Adrenal gland (tissue), 5 donors: ENCODE data around the gene KRTAP10-8.

ENCODE experiments used
- POLR2A ChIP-seq, 2 donors: fragments of 450-650 bp; IDR thresholded peaks; one replicate each; pipeline ENCODE4 v1.6.1; 2017; ENCODE audit warnings: antibody characterized with exemption in 2 of 2, mild to moderate bottlenecking in 2 of 2, moderate library complexity in 1 of 2
- TF ChIP-seq, protein P1 (sequence below), 6 experiments: fragments of 450-650 bp in 4 of 6; fragments of 200-600 bp in 2 of 6; sonication (generic) in 1 of 6; IDR thresholded peaks; 1 replicate in 5 of 6; 2 replicates in 1 of 6; pipeline versions ENCODE4 v1.5.1 to v1.8.0; 2016 to 2021; ENCODE audit warnings: antibody characterized with exemption in 6 of 6, mild to moderate bottlenecking in 2 of 6, moderate library complexity in 1 of 6
- donor health status: DM: no; HTN: no; CAD: no.

DNA sequence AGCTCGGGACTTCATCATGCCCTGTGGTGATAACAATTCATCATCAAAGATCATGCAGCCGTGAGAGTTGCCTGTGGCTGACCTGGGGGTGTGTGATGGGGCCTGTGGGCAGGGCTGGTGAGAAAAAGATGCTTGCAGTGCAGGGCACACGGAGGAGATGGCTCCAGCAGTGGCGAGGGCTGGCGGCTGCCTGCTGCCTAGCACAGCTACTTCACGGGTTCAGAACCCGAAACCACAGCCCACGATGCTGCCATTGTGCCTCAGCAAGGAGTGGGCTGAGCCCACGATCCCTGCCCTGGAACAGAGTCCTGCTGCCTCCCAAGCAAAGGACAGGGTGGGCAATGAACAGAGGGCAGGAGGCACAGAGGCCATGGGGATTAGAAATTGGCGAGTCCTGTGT, 14.4 kb downstream of the KRTAP10-8 start:
- TF ChIP-seq POLR2A (IDR thresholded peaks at IDR 0.05), result no peak
- TF ChIP-seq, protein P1, sequence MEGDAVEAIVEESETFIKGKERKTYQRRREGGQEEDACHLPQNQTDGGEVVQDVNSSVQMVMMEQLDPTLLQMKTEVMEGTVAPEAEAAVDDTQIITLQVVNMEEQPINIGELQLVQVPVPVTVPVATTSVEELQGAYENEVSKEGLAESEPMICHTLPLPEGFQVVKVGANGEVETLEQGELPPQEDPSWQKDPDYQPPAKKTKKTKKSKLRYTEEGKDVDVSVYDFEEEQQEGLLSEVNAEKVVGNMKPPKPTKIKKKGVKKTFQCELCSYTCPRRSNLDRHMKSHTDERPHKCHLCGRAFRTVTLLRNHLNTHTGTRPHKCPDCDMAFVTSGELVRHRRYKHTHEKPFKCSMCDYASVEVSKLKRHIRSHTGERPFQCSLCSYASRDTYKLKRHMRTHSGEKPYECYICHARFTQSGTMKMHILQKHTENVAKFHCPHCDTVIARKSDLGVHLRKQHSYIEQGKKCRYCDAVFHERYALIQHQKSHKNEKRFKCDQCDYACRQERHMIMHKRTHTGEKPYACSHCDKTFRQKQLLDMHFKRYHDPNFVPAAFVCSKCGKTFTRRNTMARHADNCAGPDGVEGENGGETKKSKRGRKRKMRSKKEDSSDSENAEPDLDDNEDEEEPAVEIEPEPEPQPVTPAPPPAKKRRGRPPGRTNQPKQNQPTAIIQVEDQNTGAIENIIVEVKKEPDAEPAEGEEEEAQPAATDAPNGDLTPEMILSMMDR (IDR thresholded peaks at IDR 0.05), result no peak
